ENCODE results near the gene LMTK3.
"Not testable (repeated sequence)": the region's sequence is repeated elsewhere in the genome, so short reads cannot be mapped to it uniquely, and the experiment has no call there.

DNA sequence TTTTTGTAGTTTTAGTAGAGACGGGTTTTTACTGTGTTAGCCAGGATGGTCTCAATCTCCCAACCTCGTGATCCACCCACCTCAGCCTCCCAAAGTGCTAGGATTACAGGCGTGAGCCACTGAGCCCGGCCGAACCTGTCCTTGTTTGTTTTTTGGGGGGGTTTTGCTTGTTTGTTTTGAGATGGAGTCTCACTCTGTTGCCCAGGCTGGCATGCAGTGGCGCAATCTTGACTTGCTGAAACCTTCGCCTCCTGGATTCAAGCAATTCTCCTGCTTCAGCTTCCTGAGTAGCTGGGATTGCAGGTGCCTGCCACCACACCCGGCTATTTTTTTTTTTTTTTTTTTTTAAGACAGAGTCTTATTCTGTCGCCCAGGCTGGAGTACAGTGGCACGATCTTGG lies 24.9 kb downstream of the LMTK3 start:
- TF ChIP-seq PHF8 (IDR thresholded peaks at IDR 0.05; ENCODE audit: borderline replicate concordance, low read length); NCOA6 (IDR thresholded peaks at IDR 0.05): not testable (repeated sequence)
- TF ChIP-seq, protein P1, sequence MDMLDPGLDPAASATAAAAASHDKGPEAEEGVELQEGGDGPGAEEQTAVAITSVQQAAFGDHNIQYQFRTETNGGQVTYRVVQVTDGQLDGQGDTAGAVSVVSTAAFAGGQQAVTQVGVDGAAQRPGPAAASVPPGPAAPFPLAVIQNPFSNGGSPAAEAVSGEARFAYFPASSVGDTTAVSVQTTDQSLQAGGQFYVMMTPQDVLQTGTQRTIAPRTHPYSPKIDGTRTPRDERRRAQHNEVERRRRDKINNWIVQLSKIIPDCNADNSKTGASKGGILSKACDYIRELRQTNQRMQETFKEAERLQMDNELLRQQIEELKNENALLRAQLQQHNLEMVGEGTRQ (CRISPR knock-in tag; IDR thresholded peaks at IDR 0.05): not testable (repeated sequence)
